GM12864 (cell line): Measurements from ENCODE around the gene NMT2.

Source experiments
- DNase-seq: peaks from one replicate; pipeline ENCODE4 v3.0.0-alpha.2; 2011; ENCODE audit warnings: low read depth
- H3K4me3 ChIP-seq: 2 replicates; pipeline ENCODE4 v1.5.1; 2011; ENCODE audit warnings: mild to moderate bottlenecking, low read depth, low read length, control low read depth
- CTCF ChIP-seq: IDR thresholded peaks from 2 replicates; pipeline ENCODE4 v1.5.1; 2011; ENCODE audit warnings: low read depth, mild to moderate bottlenecking, moderate library complexity, low read length, control low read depth, inconsistent platforms; ENCODE audit errors: missing control alignments

The NMT2 gene

DNA sequence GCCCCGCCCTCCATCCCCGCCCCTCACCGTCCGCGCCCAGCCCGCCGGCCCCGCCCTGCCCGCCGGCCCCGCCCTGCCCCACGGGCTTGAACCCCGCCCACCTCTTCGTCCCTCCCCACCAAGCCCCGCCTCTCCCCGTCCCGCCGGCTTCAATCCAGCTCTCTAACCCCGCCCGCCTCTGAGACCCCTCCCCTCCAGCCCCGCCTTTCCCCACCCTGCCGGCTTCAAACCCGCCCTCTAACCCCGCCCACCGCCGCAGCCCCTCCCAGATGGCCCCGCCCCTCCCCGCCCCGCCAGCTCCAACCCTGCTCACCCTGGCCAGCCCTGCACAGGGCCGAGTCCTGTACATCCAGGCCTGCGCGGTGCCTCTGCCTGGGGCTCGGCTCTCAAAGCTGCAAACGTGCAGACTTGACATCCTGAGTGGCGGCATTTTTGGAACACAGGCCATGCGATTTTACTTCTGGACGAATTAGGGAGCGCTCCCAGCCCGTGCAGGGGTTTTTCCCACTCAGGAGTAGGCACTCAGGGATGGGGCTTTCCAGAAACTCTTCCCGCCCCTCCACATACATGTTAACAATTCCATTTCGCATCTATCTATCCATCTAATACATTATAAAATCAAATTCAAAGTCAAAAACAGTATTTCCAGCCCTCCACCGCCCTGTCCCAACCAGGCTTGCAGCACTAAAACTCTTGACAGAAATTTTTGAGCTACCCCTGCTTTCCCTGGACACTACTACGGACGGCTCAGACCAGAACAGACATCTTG, 477 bp upstream of the NMT2 start:
- H3K4me3 ChIP-seq = peak overlapping the region; percentile 35

GRCh38 chr10:15167411-15168290, 842 bp downstream of the NMT2 start:
- H3K4me3 ChIP-seq = peak overlapping the region; percentile 94
- no peak for DNase-seq
- peak; percentile 44 for TF ChIP-seq CTCF

More for the DNA sequence above, 477 bp upstream of the NMT2 start:
- no peak for TF ChIP-seq CTCF
- DNase-seq = peak; percentile 53

- TF ChIP-seq CTCF = no peak
- H3K4me3 ChIP-seq = no peak overlapping the region
- DNase-seq = no peak
These were observed 2.2 kb downstream of the NMT2 start for GRCh38 chr10:15166325-15166724.

- no peak for TF ChIP-seq CTCF
- H3K4me3 ChIP-seq = no peak overlapping the region
- no peak for DNase-seq
These were observed 5.2 kb downstream of the NMT2 start for GRCh38 chr10:15163253-15163828.

DNA sequence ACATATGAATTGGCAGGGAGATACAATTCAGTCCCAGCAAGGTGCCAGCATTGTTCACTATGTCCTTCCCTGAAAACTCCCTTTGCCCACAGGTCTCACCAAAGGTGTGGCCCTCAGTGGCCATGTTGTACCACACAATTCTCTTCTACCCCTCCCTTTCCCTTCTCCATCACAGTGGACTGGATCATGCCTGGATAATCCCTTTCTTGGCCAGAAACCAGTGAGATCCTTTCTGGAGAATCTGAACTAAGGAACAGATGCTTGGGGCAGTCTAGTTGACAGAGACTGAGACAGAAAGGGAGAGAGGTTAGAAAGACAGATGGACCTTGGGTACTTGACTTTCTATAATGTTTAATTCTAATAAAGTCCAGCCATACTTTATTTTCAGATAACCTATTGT, 9.5 kb downstream of the NMT2 start:
- no peak for TF ChIP-seq CTCF
- no peak for DNase-seq

GRCh38 chr10:15158448-15158847, 10.0 kb downstream of the NMT2 start:
- no peak for DNase-seq
- no peak for TF ChIP-seq CTCF
- H3K4me3 ChIP-seq = no peak overlapping the region

More for the DNA sequence above, 9.5 kb downstream of the NMT2 start:
- H3K4me3 ChIP-seq = no peak overlapping the region
